Fibroblast of villous mesenchyme (primary cell): Measurements from ENCODE around the gene ALPK3. TPM values are rescaled to one million over a fixed set of nuclear protein-coding genes. Genes with fewer than 3 reads are reported as not detected.

Experiments
- DNase-seq: peaks from one replicate; pipeline ENCODE4 v3.0.0-alpha.2; 2010; ENCODE audit warnings: low read depth
- H3K4me3 ChIP-seq: 2 replicates; pipeline ENCODE4 v1.5.1; 2011; ENCODE audit warnings: low read depth, mild to moderate bottlenecking, low read length
- CTCF ChIP-seq: IDR thresholded peaks from 2 replicates; pipeline ENCODE4 v1.5.1; 2012; ENCODE audit warnings: low read depth, mild to moderate bottlenecking, low read length; ENCODE audit not compliant: insufficient read depth
- total RNA-seq: library from RNA; depleted of rRNA; stranded (reverse); fragments of >200 nt; gene quantifications from 2 replicates; pipeline ENCODE4 v1.2.3, GENCODE V29; 2012

ALPK3 gene
- total RNA-seq, 1 donor: 0.86 TPM

DNA sequence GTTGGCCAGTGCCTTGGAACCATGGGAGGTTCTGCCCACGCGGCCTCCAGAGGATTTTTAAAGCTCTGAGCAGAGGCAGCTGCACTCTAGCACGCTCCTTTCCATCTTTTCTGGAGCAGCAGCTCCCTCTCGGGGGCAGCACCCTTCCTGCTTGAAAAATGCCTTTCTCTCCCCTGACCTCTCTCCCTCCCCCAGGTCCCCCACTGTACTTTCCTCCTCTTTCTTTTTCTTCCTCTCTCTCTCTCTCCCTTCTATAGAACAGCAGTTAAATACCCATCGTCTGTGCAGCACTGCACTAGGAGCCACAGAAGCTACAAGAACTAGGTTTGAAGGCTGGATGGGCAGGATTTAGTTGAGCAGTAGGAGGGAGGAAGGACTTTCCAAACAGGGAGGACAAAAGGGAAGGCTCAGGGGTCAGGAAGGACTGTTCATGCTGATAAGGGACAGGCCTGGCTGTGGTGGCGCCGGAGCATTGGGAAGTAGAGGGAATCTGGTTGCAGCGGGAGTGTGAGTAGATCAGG is 4.4 kb downstream of the ALPK3 start:
- TF ChIP-seq CTCF: peak; percentile 46
- peak; percentile 39 for DNase-seq
- no peak overlapping the region for H3K4me3 ChIP-seq

- no peak overlapping the region for H3K4me3 ChIP-seq
- no peak for DNase-seq
- no peak for TF ChIP-seq CTCF
Measured at GRCh38 chr15:84822653-84823281, 5.6 kb downstream of the ALPK3 start.

DNA sequence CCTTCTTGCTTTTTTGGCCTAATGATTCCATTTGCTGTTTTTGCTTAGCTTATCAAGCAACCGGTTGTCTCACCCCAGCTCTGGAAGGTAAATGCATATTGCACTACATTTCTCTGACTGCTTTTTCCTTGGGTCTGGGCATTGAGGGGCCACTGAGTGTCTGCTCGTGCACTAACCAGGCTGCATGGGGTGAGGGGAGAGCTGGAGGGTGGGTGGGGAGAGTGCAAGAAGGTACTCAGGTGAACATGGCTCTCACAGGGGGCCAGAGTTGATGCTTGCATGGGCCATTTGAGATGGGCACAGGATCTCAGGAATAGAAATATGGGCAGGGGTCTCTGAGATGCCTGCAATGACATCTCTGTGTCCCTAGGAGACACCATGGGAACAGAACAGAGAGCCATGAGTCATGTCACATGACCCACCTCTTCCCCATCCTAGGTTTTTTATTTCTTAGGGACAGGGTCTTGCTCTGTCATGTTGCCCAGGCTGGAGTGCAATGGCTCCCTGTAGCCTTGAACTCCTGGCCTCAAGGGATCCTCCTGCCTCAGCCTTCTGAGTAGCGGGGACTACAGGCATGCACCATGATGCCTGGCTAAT is 6.2 kb downstream of the ALPK3 start:
- H3K4me3 ChIP-seq: no peak overlapping the region
- no peak for DNase-seq
- no peak for TF ChIP-seq CTCF

DNA sequence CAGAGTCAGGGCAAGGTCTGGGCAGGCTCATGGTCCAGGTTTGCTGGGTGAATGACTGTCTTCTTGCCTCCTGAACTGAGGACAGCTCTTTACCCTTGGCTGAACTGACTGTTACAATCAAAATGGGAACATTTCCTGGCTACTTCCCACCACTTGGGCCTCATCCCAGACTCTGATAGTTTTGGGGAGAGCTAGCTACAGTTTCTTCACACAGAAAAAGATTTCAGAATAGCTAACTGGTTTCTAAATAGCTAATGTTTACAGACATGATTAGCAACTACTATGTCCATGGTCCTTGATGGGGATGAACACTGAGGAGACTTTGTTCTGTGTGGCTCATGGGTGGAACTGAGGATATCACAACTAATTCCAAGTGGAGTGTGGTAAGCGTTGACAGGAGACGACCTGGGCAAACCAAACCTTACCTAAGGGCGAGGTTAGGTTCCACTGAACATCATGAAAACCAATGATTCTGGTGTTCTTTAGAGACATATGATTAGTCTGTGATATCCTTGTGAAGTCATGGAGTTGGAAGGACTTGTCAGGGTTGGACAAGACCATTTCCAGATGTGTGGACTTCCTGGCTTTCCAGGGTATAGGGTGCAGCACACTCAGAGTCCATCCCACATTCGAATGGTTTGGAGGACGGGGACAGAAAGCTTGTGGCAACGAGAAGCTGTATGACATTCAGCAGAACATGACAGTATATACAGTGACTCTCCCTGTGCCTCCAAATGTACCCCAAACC is 7.3 kb downstream of the ALPK3 start:
- H3K4me3 ChIP-seq: no peak overlapping the region
- no peak for DNase-seq
- TF ChIP-seq CTCF: no peak

DNA sequence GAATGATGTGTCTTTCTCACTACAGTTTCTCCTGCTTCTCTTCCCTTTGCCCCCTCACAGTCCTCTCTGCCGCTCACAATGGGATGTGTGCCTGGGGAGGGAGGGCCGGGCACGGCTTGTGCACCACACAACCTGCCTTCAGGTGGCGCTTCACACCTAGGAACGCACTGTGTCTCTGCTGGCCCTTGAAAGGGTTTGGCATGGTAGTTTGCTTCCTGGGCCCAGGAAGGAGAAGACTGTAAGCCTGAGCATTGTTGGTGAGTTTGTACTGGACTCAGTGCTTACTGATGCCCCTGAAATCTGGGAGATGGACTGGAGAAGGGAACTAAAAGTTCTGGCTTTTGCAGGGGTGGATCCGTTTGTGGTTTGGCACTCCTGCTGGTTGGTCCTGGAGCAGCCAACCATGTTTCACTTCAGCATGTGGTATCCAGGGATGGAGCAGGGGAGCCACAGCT is 9.2 kb downstream of the ALPK3 start:
- no peak overlapping the region for H3K4me3 ChIP-seq
- no peak for DNase-seq
- TF ChIP-seq CTCF: no peak

DNA sequence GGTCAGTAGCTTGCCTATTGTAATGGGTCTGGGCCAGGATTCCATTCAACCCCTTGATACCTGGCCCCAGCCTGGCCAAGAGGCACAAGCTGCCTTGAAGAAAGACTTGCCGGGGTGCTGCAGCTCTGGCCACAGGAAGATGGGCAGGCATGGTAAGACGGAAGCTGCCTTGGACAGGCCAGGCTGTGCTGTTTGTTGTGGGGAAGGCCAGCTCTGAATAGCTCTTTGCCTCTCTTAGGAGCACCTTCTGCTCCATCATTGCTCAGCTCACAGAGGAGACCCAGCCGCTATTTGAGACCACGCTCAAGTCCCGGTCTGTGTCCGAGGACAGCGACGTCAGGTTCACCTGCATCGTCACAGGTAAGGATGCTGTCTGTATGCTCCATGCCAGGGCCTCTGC is 10.1 kb downstream of the ALPK3 start:
- no peak for TF ChIP-seq CTCF
- DNase-seq: no peak
- no peak overlapping the region for H3K4me3 ChIP-seq
